GM19035 (cell line): Measurements from ENCODE around the gene KIF21B.

Source experiments
- ATAC-seq: cut with Tn5 transposase; IDR thresholded peaks from one replicate; pipeline ENCODE4 v1.9.1; 2021; ENCODE audit not compliant: unreplicated experiment

The KIF21B gene

GRCh38 chr1:201000391-201000790, 23.1 kb downstream of the KIF21B start:
- ATAC-seq = no peak

GRCh38 chr1:200999667-201000066, 23.8 kb downstream of the KIF21B start:
- no peak for ATAC-seq

- no peak for ATAC-seq
Observed at GRCh38 chr1:200998323-200998722, 25.2 kb downstream of the KIF21B start.

GRCh38 chr1:200992382-200993048, 31.0 kb downstream of the KIF21B start:
- no peak for ATAC-seq

- ATAC-seq = no peak
Observed at GRCh38 chr1:200991097-200991614, 32.4 kb downstream of the KIF21B start.

GRCh38 chr1:200990114-200990513, 33.4 kb downstream of the KIF21B start:
- ATAC-seq = no peak

- no peak for ATAC-seq
Observed at GRCh38 chr1:200989337-200989736, 34.2 kb downstream of the KIF21B start.

- ATAC-seq = no peak
Observed at GRCh38 chr1:200988693-200989092, 34.8 kb downstream of the KIF21B start.

GRCh38 chr1:200985481-200985880, 38.0 kb downstream of the KIF21B start:
- no peak for ATAC-seq

GRCh38 chr1:200983035-200983561, 40.4 kb downstream of the KIF21B start:
- ATAC-seq = no peak

- no peak for ATAC-seq
Observed at GRCh38 chr1:200982071-200982945, 41.2 kb downstream of the KIF21B start.

- ATAC-seq = no peak
Observed at GRCh38 chr1:200981278-200981677, 42.2 kb downstream of the KIF21B start.

GRCh38 chr1:200980873-200981272, 42.6 kb downstream of the KIF21B start:
- no peak for ATAC-seq

- no peak for ATAC-seq
Observed at GRCh38 chr1:200980452-200980772, 43.1 kb downstream of the KIF21B start.

- no peak for ATAC-seq
Observed at GRCh38 chr1:200979574-200980451, 43.7 kb downstream of the KIF21B start.

- ATAC-seq = no peak
Observed at GRCh38 chr1:200977071-200977754, 46.3 kb downstream of the KIF21B start.

GRCh38 chr1:200976634-200977033, 46.9 kb downstream of the KIF21B start:
- ATAC-seq = no peak

GRCh38 chr1:200975458-200975857, 48.1 kb downstream of the KIF21B start:
- ATAC-seq = no peak

- ATAC-seq = no peak
Observed at GRCh38 chr1:200974711-200975110, 48.8 kb downstream of the KIF21B start.

GRCh38 chr1:200973937-200974657, 49.4 kb downstream of the KIF21B start:
- no peak for ATAC-seq
